K562 (cell line): ENCODE data around the gene RTN4. TPM values are rescaled to one million over a fixed set of nuclear protein-coding genes. Genes with fewer than 3 reads are reported as not detected.

ENCODE experiments used
- ARNT ChIP-seq, 2 experiments: fragments of 450-650 bp; IDR thresholded peaks; 2 replicates each; pipeline ENCODE4 v1.6.1; 2016; ENCODE audit warnings: mild to moderate bottlenecking in 1 of 2
- ATF2 ChIP-seq: sonication (generic); formaldehyde crosslinking; IDR thresholded peaks from 2 replicates; pipeline ENCODE4 v1.8.1; 2022; ENCODE audit warnings: missing genetic modification reagents
- ATF7 ChIP-seq: fragments of 450-650 bp; IDR thresholded peaks from 2 replicates; pipeline ENCODE4 v1.7.1; 2014; ENCODE audit warnings: mild to moderate bottlenecking, moderate library complexity
- CEBPB ChIP-seq: fragments of 450-650 bp; IDR thresholded peaks from 2 replicates; pipeline ENCODE4 v1.6.1; 2016; ENCODE audit warnings: missing genetic modification characterization, missing compliant biosample characterization
- CREBBP ChIP-seq: IDR thresholded peaks from one replicate; pipeline ENCODE4 v1.6.1; 2012; ENCODE audit warnings: low read depth, mild to moderate bottlenecking, control low read depth, inconsistent platforms, low read length
- E2F5 ChIP-seq: sonication (generic); formaldehyde crosslinking; IDR thresholded peaks from 2 replicates; pipeline ENCODE4 v1.8.0; 2022; ENCODE audit warnings: mild to moderate bottlenecking, missing genetic modification reagents
- EZH2 ChIP-seq: IDR thresholded peaks from 2 replicates; pipeline ENCODE4 v1.6.1; 2012; ENCODE audit warnings: low read depth, mild to moderate bottlenecking, inconsistent platforms, low read length, borderline replicate concordance
- FOXO4 ChIP-seq: fragments of 450-650 bp; formaldehyde crosslinking; IDR thresholded peaks from 2 replicates; pipeline ENCODE4 v1.4.0; 2020; ENCODE audit warnings: mild to moderate bottlenecking, moderate library complexity
- FUS ChIP-seq: fragments of 200-400 bp; formaldehyde crosslinking; optimal IDR thresholded peaks from 2 replicates; pipeline ENCODE3; 2017; ENCODE audit warnings: low read depth, low read length
- NFXL1 ChIP-seq: fragments of 450-650 bp; formaldehyde crosslinking; IDR thresholded peaks from 2 replicates; pipeline ENCODE4 v1.4.0; 2021; ENCODE audit warnings: mild to moderate bottlenecking
- POLR2A ChIP-seq: fragments of 450-650 bp; conservative IDR thresholded peaks from 2 replicates; pipeline ENCODE4 v1.6.1; 2016
- RBM22 ChIP-seq: fragments of 200-400 bp; formaldehyde crosslinking; IDR thresholded peaks from 2 replicates; pipeline ENCODE4 v1.6.1; 2018; ENCODE audit warnings: low read length, low read depth; ENCODE audit not compliant: poor library complexity, severe bottlenecking
- RFX5 ChIP-seq: IDR thresholded peaks from 2 replicates; pipeline ENCODE4 v1.6.1; 2011; ENCODE audit warnings: low read depth, mild to moderate bottlenecking, improper control_type of control experiment, low read length
- SAFB ChIP-seq: fragments of 200-400 bp; formaldehyde crosslinking; IDR thresholded peaks from 2 replicates; pipeline ENCODE4 v1.6.1; 2017; ENCODE audit warnings: low read depth, low read length, borderline replicate concordance
- TAF1 ChIP-seq: IDR thresholded peaks from 2 replicates; pipeline ENCODE4 v1.6.1; 2011; ENCODE audit warnings: mild to moderate bottlenecking, low read length, moderate library complexity; ENCODE audit not compliant: insufficient read depth, control insufficient read depth, severe bottlenecking; ENCODE audit errors: extremely low read depth
- TRIM25 ChIP-seq: fragments of 450-650 bp; IDR thresholded peaks from 2 replicates; pipeline ENCODE4 v1.7.0; 2016; ENCODE audit warnings: borderline replicate concordance
- USF1 ChIP-seq: sonication (generic); formaldehyde crosslinking; IDR thresholded peaks from 2 replicates; pipeline ENCODE4 v1.9.0; 2022; ENCODE audit warnings: mild to moderate bottlenecking, missing genetic modification reagents
- ZBTB5 ChIP-seq: fragments of 450-650 bp; IDR thresholded peaks from 2 replicates; pipeline ENCODE4 v1.6.1; 2017; ENCODE audit warnings: antibody characterized with exemption
- ZFX ChIP-seq: sonication (generic); formaldehyde crosslinking; IDR thresholded peaks from 2 replicates; pipeline ENCODE4 v1.8.0; 2022; ENCODE audit warnings: mild to moderate bottlenecking, missing genetic modification reagents, moderate library complexity
- ZNF561 ChIP-seq: fragments of 450-650 bp; formaldehyde crosslinking; conservative IDR thresholded peaks from 2 replicates; pipeline ENCODE4 v1.4.0; 2020; ENCODE audit warnings: mild to moderate bottlenecking, moderate library complexity
- ZNF77 ChIP-seq: fragments of 250-450 bp; sonication (Bioruptor Pico); IDR thresholded peaks from 2 replicates; pipeline ENCODE4 v1.5.0; 2020
- polyA plus RNA-seq, 8 experiments: library from polyadenylated mRNA; depleted of rRNA in 4 of 8; stranded (reverse) in 5 of 8; unstranded in 3 of 8; fragments of >200 nt; fragmentation: Nextera tagmentation in 2 of 8; fragmentation: Illumina TruSeq in 1 of 8; extraction: Ambion mirVana in 2 of 8; extraction: Trizol in 1 of 8; gene quantifications; 2 replicates each; pipeline versions ENCODE4 v1.2.1 to v1.2.3, GENCODE V29; 2011 to 2014; ENCODE audit warnings: inconsistent platforms in 1 of 8, missing spikeins in 1 of 8
- total RNA-seq, 7 experiments: library from RNA; depleted of rRNA in 6 of 7; stranded (reverse); fragments of >200 nt in 6 of 7; fragmentation: Illumina TruSeq in 2 of 7; extraction: Trizol in 2 of 7; gene quantifications; 2 replicates each; pipeline versions ENCODE4 v1.2.1 to v1.2.3, GENCODE V29; 2011 to 2021; ENCODE audit warnings: low replicate concordance in 1 of 7

RTN4 gene
- total and polyA plus RNA-seq, 9 of the 15 experiments (the other 6 are each of a cell fraction or from before 2014, with no cell fraction given): 73.0 to 248 (median 116) TPM

- TF ChIP-seq FUS: no peak
- TF ChIP-seq ZBTB5: no peak
- peak; percentile 81 for TF ChIP-seq ZFX (CRISPR knock-in tag)
- no peak for TF ChIP-seq ARNT (IDR thresholded peaks at IDR 0.05)
- no peak for TF ChIP-seq USF1 (CRISPR knock-in tag)
- no peak for TF ChIP-seq TRIM25
- TF ChIP-seq CREBBP: no peak
- TF ChIP-seq RBM22: no peak
- no peak for TF ChIP-seq RFX5
- TF ChIP-seq POLR2A: peak; percentile 75; the same call in 1 of the 2 replicates
- TF ChIP-seq TAF1: peak; percentile 61
- TF ChIP-seq ATF2 (CRISPR knock-in tag): no peak
- TF ChIP-seq NFXL1: no peak
- peak; percentile 34; the same call in 1 of the 2 replicates for TF ChIP-seq ATF7
- TF ChIP-seq ZNF77: no peak
- TF ChIP-seq CEBPB: peak; percentile 56
- TF ChIP-seq SAFB: no peak
- TF ChIP-seq FOXO4: no peak
- no peak for TF ChIP-seq ZNF561 (CRISPR knock-in tag)
- no peak for TF ChIP-seq EZH2
- TF ChIP-seq E2F5 (CRISPR knock-in tag): no peak
These were observed 94.7 kb downstream of the RTN4 start (continued) for GRCh38 chr2:54955358-54956110.
